Tongue (tissue), 2 donors: Measurements from ENCODE around the gene SAMD8. TPM values are rescaled to one million over a fixed set of nuclear protein-coding genes. Genes with fewer than 3 reads are reported as not detected.
"Not testable (repeated sequence)": the region's sequence is repeated elsewhere in the genome, so short reads cannot be mapped to it uniquely, and the experiment has no call there.

Source experiments
- DNase-seq: peaks from one replicate; pipeline ENCODE4 v3.0.0-alpha.2; 2015
- total RNA-seq: library from RNA; depleted of rRNA; stranded (reverse); fragments of >200 nt; gene quantifications from one replicate; pipeline ENCODE4 v1.2.3, GENCODE V29; 2014

The SAMD8 gene
- total RNA-seq, 1 donor from 2014 or later = 45.6 TPM

DNA sequence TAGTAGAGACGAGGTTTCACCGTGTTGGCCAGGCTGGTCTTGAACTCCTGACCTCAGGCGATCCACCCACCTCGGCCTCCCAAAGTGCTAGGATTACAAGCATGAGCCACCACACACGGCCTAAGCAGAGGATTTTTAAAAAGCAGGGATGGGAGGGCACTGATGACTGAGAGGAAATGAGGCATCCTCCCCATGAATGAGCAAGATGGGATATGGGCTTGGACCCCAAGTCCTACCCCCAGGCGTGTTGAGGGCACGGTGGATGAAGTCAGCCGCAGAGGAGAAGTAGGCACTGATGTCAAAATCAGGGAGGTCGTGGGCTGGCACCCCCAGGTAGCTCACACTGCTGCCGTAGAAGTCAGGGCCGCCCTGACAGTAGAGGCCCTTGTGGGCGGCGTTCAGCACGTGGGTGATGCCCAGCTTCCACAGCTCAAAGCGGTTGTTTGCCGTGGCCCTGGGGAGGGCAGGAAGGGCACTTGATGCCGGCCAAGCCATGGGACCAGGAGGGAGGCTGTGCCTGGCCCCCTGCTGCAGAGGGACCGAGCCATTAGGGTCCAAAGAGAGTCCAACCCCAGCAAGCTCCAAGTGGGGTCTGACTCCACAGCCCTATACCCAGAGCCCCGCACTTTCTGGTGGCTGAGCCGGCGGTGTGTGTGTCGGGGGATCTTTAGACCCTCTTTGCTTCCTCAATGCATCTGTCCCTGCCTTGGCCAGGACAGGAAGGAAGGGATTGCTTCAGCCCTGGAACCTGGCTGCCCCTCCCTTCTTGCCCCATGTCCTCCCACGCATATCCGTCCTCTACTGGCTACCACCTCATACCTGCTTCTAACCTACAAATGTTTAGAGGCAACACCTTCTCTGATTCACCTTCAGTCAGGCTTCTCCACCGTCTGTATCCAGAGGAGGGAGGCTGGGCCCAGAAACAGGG is 3.4 kb upstream of the SAMD8 start:
- DNase-seq = no peak

DNA sequence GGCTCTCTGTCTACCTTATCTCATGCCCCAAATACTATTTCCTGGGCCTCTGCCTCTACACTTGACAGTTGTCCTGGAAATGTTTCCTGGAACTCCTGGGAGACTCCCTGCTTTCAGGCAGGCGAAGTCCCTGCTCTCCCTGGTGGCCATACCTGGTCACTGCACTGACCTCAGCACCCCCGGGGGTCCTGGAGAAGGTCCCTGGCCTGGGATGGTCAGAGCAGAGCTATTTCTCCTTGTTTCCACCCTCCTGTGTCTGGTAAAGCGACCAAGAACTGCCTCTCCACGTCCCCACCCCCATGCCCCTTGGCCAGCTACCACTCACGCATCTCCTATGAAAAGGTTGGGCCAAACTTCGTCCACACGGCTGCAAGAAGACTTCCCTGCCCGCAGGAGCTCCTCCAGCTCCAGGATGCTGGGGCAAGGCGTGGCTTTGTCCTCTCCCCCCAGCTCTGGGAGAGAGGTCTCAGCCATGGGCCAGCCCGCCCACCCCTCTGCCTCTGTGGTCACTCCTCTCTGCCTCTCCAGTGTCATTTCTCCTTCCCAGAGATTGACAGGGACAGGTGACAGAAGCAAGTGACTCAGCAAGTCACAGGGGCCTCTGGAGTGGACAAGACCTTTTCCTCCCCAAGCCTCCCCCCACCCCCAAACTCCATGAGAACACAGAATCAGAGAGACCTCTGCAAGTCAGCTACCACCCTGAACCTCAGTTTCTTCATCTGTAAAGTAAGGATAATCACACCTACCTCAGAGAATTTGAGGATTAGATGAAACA is 2.6 kb upstream of the SAMD8 start:
- peak; percentile 86 for DNase-seq

DNA sequence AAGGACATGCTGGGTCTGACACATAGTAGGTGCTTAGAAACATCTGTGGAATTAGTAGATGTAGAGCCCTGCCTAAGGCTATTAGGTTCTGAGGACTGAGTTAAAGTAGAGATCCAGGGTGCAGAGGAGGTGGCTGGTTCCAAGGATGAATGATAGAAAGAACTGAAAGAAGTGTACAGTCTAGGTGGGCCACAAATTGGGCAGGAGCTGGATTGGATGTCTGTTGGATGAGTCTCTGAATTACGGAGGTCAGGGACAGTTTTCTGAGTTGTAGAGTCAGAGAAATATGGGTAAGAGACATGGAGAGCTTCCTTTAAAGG is 2.0 kb upstream of the SAMD8 start:
- no peak for DNase-seq

DNA sequence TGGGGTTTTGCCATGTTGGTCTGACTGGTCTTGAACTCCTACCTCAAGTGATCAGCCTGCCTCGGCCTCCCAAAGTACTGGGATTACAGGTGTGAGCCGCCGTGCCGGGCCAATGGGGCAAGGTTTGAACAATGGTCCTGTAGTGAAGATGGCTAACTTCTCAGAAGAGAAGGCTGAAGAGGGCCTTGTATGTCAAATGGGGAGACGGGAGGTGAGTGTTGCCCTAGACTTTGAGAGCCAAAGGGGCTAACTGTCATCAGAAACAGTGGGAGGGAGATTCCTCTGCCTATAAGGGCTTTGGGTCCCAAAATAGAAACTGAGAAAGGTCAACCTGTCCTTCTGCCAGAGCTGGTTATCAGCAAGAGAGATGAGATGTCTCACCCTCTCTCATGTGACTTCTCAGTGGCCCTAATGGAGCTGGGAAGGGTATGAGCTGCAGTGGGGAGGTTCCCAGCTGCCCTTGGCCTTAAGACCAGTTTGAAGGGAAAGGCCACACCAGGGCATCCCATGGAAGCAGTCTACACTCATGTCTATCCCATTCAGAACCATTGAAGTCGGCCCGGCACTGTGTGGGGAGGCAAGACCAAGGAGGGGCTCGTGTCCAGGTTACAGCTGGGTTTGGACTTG is 1.3 kb upstream of the SAMD8 start:
- peak; percentile 9 for DNase-seq

DNA sequence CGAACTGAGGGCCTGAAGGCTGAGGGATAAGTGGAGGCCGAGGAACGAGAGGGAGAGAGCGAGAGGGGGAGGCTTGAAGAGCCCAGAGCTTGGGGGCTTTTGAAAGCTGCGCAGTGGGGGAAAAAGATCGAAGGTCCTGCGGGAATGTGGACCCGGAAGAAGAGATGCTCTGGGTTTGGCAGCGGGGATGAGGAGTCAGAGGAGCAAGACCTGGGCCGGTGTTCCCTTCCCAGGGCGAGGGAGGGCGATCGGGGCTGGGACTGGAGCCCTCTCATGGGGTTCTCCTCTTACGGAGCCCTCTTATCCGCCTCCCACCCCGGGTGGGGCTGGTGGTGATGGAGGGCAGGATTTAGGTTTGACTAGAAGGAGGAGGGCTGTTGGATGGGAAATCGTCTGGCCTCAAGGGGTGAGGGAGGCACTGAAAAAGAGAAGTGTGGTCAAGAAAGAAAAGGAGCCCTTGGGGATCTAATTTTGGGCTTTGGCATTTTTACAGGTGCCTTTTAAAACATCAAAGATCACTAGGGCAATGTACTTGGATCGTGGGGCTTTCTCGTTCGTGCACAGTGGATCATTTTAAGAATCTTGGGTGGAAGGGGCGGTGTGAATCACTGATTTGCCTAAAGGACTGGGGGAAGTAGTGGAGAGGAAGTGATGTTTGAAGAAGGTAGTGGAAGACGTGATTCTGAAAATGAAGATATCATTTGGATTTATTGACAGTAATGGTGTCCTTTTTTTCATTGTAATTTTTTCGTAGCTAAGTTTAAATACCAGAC is 637 bp downstream of the SAMD8 start:
- peak; percentile 69 for DNase-seq

DNA sequence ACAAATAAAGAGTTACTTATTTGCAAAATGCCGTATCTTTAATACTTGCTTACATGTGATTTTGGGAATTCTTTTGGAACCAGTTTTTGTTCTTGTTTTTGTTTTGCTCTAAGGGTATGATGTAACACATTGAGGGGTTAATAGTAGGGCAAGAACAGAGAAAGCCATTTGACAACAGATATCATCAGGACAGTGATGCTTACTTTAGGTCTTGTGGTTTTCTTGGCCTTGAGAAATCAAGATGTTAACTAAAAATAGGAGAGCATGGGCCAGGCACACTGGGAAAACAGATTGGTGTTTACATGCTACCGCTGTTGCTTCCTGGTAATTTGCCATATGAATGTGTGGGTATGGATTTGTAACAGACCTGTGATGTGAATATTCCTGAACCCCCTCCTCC is 3.7 kb downstream of the SAMD8 start:
- no peak for DNase-seq

DNA sequence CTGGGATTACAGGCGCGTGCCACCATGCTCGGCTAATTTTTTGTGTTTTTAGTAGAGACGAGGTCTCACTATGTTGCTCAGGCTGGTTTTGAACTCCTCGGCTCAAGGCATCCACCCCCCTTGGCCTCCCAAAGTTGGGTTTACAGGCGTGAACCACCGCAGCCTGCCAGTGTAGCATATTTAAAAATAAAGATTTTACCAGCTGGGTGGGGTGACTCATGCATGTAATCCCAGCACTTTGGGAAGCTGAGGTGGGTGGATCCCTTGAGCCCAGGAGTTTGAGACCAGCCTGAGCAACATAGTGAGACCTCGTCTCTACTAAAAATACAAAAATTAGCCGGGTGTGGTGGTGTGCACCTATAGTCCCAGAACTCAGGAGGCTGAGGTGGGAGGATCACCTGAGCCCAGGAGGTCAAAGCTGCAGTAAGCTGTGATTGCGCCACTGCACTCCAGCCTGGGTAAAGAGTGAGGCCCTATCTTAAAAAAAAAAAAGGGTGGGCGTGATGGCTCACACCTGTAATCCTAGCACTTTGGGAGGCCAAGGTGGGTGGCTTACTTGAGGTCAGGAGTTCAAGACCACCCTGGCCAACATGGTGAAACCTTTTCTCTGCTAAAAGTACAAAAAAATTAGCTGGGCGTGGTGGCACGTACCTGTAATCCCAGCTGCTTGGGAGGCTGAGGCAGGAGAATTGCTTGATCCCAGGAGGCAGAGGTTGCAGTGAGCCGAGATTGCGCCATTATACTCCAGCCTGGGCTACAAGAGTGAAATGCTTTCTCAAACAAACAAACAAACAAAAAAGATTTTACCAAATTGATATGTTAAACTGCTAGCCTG is 5.7 kb downstream of the SAMD8 start:
- not testable (repeated sequence) for DNase-seq

DNA sequence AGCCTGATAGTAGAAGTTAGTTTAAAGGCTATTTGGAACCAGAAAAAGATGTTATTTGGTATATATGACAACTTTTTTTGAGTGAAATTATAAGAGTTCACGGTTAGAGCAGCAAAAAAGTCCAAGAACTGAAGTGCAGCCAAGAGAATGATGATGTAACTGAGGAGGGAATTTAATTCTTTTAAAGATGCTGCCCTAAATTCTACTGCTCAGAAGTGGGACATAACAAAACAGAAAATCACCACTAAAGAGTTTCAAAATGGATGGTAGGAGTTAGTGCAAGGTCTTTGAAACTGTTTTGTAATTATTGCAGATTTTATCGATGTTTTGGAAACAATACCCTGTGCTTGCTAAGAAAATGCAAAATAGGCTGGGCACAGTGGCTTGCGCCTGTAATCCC is 6.5 kb downstream of the SAMD8 start:
- DNase-seq = no peak

DNA sequence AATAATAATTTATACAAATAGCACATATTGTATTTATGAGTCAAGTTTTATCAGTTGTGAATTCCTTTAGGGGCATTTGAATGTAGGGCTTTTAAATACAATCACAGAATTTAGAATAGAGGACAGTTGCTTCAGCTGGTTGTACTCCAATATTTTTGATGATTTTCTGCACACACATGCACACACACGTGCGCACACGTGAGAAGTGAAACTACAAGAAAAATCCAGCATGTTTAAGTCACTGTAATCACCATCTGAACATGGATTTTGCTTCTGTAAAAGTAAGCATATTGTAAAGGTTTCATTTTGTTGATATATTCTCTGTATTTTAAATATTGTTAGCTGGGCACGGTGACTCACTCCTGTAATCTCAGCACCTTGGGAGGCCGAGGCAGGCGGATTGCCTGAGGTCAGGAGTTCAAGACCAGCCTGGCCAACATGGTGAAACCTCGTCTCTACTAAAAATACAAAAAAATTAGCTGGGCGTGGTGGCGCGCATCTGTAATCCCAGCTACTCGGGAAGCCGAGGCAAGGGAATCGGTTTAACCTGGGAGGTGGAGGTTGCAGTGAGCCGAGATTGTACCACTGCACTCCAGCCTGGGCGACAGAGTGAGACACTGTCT is 8.1 kb downstream of the SAMD8 start:
- not testable (repeated sequence) for DNase-seq

DNA sequence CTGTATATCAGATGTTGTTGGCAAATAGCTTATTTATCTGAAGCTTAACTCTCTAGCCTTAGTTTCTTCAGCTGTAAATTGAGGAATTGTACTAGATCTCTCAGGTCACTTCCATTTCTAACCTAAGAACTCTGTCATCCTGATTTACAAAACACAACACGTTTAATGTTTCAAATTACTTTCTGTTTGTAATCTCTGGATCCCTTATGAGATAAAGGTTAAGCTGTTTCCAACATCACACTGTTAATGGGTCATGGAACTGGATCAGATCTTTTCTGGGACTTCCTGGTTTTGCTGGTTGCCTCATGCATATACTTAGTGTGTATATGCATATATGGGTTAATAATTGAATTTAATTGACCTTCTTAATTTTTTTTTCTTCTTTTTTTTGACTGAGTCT is 9.9 kb downstream of the SAMD8 start:
- no peak for DNase-seq

DNA sequence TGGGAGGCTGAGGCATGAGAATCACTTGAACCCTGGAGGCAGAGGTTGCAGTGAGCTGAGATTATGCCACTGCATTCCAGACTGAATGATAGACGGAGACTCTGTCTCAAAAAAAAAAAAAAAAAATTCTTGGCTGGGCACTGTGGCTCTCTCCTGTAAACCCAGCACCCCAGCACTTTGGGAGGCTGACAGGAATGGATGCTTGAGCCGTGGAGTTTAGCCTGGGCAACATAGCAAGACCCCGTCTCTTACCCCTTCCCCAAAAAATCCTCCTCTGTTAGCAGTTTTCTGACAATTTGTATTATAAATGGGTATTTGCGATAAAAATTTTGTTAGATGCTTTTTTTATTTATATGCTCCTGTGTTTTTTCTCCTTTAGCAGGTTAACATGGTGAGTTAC is 11.0 kb downstream of the SAMD8 start:
- DNase-seq = no peak

DNA sequence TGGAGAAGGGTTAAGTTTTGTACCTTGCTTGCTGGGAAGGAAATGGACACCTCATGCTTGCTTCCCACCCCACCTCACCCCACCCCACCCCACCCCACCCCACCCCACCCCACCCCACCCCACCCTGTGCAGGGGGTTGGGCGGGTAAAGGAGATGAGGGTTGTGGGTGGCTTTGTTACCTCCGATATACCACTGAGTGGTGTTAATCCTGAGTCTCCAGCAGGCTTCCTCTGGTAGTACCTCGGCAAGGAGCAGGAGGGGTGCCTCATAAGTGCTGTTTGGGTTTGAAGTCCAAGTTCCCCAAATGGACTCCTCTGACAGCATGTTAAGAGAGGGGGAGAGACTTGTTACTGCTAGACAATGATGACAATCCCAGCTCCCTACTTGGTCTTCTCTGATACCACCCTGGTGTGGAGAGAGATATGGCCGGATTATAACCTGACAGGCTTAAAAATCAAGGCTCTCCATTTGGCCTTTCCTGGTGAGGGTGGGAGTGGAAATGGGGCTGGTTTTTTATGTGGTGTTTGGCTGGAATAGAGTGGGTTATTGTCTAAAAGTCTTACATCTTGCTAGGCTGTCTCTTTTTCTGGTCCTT is 11.7 kb downstream of the SAMD8 start:
- DNase-seq = no peak

DNA sequence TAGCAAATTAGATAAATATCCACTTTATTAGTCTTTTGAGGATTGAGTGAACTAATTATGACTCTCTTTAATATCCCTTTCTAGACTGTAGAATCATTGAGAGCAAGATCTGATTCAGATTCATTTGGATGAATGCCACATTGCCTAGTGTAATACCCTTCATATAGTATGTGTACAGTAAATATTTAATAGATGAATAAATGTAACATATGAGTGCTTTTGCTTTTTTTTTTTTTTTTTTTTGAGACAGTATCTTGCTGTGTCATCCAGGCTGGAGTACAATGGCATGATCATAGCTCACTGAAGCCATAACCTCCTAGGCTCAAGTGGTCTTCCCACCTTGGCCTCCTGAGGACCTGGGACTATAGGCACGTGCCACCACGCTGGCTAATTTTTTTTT is 14.8 kb downstream of the SAMD8 start:
- DNase-seq = no peak

DNA sequence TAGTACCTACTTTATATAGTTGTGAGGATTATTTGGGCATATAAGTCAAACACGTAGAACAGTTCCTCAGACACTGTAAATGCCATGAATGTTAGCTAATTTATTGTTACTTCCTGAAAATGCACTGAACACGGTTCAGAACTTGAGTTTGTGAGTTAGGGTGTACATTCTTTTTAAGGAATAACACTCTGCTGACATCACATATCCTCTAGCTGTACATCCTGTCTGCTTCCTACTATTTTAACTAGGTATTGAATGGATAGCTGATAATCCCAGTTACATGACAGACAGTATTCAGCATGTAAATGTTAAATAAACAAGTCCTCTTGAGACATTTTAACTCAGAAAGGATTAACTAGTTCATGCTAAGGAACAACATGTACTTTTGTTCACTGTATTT is 16.0 kb downstream of the SAMD8 start:
- DNase-seq = no peak

DNA sequence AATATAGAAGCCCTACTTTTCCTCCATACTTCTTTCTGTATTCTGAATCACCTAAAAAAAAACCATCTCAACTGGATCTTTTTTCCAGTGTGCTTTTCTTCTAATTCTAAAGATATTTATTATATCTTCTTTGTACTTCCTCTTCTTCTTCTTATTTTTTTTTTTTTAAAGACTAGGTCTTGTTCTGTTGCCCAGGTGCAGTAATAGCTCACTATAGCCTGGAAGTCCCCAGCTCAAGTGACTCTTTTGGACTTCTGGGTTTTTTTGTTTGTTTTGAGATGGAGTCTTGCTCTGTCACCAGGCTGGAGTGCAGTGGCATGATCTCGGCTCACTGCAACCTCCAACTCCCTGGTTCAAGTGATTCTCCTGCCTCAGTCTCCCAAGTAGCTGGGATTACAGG is 17.5 kb downstream of the SAMD8 start:
- not testable (repeated sequence) for DNase-seq

DNA sequence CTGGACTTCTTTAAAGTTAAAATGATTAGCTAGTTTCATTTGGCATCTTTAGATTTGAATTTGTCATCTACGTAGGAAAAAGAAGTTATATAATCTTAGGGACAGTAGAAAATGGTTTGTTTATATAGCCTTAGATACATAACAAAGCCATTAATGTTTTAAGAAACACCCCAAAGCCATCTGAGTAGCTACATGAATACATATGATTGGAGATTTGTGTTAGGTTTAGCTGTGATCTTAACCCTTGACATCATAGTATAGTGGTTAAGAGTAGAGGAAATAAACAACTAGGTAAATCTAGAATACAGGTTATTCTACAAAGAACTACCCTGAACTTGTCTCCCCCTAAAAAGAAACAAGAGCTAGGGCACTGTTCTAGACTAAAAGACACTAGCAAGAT is 18.1 kb downstream of the SAMD8 start:
- DNase-seq = no peak

DNA sequence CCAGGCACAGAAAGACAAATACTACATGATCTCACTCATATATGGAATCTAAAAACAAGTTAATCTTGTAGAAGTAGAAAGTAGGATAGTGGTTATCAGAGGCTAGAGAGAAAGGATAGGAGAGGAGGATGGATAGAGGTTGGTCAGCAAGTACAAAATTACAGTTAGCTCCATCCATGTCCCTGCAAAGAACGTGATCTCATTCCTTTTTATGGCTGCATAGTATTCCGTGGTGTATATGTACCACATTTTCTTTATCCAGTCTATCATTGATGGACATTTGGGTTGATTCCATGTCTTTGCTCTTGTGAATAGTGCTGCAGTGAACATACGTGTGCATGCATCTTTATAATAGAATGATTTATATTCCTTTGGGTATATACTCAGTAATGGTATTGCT is 22.2 kb downstream of the SAMD8 start:
- DNase-seq = not testable (repeated sequence)

DNA sequence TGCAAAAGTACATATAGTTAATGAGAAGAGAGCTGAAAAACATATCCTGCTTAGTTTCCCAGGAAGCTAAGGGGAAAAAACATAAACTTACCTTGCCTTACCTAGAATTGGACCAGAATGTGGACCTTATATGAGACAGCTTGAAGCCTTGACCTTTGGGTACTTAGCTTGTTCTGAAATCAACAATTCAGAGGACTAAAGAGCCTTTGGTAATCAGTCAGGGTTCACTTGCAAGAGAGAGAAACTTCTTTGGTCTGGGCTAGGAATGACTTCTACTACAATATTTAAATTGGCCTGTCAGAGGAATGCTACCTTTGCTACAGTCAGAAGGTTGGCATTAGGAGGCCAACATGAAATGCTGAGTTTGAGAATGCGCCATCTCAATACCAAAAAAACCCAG is 24.9 kb downstream of the SAMD8 start:
- no peak for DNase-seq

DNA sequence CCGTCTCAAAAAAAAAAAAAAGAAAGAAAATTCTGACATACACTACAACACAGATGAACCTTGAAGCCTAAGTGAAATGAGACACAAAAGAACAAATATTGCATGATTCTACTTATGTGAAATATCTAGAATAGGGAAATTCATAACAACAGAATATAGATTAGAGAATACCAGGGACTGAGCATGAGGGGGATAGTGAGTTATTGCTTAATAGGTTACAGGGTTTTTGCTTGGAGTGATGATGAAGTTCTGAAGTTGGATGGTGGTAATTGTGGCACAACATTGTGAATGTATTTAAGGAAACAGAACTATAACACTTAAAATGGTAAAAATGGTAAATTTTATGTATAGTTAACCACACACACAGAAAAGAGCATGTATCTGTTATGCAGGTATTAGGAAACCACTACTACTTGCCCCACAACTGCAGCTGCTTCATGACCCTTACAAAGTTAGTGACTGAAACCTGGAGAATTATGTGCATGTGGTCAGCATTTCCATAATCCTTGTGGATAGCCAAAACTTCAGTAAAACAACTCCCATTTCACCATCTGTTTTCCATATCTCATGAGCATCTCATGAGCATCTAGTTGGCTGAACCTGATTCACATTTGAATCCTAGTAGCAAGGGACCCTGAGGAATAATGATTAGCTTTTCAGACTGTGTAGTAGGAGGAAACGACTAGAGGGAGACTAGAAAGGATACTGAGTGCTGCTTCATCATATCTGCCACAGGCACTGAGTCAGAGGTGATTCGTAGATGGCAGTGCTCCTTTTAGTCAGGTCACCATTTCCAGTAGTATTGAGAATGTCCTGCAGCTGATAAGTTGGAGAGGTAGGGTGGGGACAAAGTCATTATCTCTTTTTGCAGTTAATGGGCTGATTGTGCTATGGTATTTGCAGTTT is 26.3 kb downstream of the SAMD8 start:
- DNase-seq = no peak
